Stimulated activated CD8-positive, alpha-beta memory T cell treated with anti-CD3 and anti-CD28 coated beads, Interleukin-15, amount 100 ng/mL, for 1 hour (primary cell): ENCODE measurements around the gene S100A7A.
"Not testable (repeated sequence)": the region's sequence is repeated elsewhere in the genome, so short reads cannot be mapped to it uniquely, and the experiment has no call there.

Experiments
- DNase-seq: peaks from one replicate; pipeline ENCODE4 v3.0.0-alpha.2; 2020; ENCODE audit warnings: low read depth

The S100A7A gene

DNA sequence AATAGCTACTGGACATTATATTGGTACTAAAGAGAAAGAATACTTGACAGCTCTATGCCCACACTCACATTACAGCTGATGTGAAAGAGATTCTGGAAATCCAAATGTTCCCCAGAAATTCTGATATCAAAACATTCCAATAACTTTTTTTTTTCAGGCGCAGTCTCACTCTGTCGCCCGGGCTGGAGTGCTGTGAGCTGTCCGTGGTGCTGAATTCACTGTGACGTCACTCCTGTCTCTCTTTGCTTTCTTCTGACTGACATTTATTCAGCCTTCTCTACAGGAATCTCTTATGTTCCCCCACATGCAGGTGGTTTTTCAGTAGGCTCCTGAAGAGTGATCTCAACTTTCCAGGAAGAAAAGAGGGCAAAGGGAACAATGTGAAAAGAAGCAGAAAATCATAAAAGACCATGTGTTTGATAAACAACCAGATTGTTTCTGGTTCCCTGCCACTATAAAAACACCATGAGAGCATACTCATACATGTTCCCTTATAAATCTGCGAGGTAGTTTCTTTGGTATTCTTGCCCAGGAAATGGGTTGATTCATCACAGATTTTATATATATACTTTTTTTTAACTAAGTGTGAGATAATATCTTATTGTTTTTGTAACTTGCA lies 6.2 kb downstream of the S100A7A start:
- DNase-seq: peak; percentile 43

GRCh38 chr1:153426809-153427208 lies 10.5 kb downstream of the S100A7A start:
- DNase-seq: no peak

GRCh38 chr1:153428073-153428638 lies 11.8 kb downstream of the S100A7A start:
- DNase-seq: no peak

DNA sequence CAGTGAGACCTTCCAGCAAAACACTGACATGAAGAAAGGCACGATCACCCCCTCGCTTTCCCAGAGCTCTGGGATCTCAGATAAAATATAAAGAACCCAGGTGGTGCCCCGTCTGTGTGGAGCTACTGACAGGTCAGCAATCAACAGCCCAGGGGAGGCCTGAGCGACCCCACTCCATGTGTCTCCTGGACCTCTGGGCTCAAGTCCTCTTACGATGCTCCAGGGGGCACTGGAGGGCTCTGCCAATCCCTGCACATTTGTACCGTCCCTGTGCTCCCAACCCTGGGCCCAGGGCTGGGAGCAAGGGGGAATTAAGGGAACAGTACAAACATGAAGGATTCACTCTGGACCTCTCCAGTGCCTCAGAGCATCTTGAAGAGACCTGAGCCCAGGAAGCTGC lies 12.5 kb downstream of the S100A7A start:
- no peak for DNase-seq

DNA sequence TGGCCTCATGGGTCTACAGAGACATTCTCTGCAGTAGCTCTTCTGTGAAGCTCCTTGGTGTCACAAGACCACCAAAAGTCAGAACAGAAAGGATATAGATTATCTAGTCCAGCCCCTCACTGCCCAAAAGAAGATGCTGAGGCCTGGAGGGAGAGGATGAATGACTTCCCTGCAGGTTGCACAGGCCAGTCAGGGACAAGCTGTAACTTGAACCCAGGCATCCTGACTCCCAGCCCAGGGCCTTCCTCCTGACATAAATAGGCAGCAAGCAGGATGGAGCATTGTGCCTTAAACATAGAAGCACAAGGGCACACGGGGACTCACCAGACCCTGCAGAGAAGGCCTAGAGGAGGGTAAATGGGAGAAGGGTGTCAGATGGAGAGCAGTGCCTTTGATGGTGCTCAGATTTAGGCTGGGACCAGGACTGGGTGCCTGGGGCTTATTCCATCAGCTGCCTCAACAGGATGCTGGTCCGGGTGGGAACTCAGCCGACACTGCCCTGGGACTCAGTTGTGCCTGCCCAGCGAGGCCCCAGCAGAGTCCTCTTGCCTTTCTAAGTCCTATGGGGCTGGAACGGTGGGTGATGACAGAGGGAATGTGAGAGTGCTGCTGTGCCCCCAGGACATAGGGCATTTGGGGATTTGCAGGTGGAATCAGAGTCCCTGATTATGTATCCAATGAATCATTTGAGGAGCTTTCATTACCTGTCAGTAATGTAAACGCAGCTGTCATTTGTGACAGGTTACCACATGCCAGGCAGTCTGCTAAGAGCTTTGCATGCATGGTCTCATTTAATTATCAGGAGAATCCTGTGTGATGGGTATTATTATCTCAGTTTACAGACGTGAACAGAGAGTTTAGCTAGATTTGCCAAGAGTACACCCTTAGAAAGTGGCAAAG lies 13.2 kb downstream of the S100A7A start:
- DNase-seq: no peak

DNA sequence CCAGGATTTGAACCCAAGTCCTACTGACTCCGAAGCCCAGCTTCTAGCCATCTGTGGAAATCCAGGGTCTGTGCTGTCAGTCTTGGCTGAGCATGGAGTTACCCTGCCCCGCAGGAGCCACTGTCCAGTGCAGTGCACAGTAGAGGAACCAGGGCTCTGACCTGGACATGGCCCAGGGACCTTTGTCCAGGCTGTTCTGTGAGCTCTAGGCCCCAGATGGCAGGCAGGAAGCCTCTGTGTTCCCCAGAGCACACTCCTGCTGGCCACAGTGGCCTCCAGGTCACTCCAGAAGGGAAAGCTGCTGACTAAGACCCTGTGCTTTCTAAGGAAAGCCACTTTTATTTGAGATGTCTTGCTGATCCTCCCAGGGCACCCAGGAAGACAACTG lies 13.8 kb downstream of the S100A7A start:
- DNase-seq: no peak

GRCh38 chr1:153430561-153430960 lies 14.2 kb downstream of the S100A7A start:
- no peak for DNase-seq

DNA sequence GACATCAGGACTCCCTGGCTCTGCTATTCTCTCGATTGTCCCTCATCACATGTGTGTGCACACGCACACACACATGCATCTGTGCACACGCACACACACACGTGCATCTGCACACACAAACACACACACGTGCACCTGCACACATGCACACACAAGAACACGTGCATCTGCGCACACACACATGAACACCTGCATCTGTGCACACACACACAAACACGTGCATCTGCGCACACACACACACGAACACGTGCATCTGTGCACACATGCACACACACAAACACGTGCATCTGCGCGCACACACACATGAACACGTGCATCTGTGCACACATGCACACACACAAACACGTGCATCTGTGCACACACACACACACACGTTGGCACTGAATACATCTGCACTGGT lies 14.7 kb downstream of the S100A7A start:
- no peak for DNase-seq

GRCh38 chr1:153431427-153431826 lies 15.1 kb downstream of the S100A7A start:
- no peak for DNase-seq

DNA sequence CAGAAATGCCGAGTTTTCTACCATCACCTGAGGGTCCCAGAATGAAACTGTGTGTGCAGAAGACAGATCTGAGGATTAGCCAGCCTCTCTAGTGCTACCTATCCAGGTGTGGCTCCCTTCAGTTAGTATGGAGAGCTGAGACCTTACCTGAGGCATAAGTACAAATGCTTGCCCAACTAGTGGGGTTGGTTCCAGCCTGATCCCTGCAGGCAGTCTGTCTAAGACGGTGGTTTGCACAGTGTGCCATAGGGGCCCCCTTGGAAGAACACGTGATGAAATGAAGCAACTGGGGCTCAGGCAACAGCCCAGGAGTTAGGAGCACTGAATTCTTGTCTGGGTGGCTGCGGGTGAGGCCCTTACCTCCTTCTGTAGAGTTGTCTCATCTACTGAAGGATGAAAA lies 15.6 kb downstream of the S100A7A start:
- DNase-seq: no peak

DNA sequence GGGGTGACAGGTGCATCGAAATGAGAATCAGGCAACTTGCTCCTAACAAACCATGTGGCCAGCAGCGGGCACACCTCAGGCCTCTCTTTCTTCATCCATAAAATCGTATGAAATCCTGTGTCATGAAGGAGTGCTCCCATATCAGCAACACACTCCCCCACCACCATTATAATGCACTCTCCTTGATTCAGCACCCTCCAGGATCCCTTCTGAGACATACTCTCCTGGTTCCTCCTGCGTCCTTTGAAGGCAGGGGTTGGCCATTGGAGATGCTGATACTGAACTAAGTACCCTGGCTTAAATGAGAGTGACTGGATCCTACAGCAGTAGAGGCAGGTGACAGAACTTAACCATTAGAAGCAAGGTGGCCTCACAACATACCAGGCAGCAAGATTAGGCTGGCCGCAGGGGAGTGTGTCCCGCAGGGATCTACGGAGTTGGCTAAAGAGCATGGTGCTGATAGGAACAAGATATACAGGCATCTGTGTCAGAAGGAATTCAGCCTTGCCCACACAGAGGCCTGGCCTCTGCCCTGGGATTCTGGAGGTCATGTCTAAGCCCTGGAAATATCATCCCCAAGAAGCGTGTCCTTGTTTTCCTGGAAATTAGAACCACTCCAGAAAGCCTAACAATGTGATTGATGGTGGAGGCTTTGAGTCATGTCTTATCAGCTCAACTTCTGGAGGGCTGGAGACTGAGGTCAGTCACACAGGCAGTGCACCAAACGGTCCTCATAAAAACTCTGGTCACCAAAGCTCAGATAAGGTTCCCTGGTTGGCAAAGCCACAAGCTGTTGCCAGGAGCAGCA lies 16.8 kb downstream of the S100A7A start:
- no peak for DNase-seq

GRCh38 chr1:153434746-153435455 lies 18.6 kb downstream of the S100A7A start:
- no peak for DNase-seq

GRCh38 chr1:153437236-153437635 lies 20.9 kb downstream of the S100A7A start:
- DNase-seq: no peak

GRCh38 chr1:153438599-153438998 lies 22.3 kb downstream of the S100A7A start:
- no peak for DNase-seq

DNA sequence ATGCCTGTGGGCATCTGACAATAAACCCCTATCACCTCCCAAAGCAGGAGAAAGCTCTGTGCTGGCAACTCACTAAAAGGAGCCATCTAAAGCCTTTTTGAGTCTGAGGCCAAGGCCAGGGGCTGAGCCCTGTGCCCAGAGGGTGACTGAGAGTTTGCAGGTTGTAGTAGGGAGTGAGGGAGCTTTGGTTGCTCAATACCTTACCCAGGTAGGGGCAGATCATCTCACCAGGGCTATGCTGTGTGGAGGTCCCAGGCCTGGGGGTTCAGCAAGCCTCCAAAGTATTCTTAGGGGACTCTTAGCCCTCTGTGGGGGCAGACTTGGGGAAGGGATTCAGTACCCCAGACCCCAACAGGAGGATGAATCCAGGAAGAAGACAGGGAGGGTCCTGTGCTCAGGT lies 23.0 kb downstream of the S100A7A start:
- no peak for DNase-seq

DNA sequence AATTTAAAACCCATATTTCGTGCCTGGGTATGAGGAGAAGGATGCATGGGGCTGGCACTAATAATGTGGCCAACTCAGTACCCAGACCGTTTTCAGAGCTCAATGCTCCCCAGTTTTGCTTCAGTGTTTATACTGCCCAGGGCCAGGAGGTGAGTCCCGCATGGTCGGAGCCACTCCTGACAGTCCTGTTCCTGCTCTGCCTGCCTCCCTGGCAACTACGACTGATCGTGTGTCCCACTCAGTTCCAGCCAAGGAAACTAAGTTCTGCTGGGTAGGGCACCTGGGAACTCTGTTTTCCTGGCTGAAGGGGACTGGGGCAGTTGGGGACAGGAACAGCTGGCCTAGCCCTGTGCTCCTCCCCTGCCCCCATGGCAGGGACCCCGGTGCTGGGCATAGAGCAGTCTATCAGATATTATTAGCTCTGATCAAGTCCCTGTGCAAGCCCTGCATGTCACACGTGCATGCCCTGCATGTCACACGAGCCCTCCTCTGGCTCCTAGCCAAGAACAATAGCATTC lies 25.0 kb downstream of the S100A7A start:
- no peak for DNase-seq

DNA sequence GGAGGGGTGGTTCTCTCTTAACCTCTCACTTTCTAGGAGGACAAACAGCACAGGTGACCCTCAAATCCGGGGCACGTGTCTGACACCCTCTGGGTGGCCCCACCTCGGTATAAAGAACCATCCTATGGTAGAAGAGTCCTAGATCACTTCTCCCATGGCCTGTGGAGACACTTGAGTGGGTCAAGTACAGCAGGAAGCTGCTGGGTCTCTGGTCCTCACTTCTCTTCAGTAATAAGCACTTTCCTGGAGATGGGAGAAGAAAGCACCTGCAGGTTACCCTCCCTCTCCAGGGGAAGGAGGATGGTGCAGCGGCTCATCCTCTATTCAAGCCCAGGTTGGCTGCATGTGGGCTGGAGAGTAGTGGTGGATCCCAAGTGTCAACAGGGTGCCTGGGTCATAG lies 27.2 kb downstream of the S100A7A start:
- DNase-seq: no peak

- no peak for DNase-seq
These were observed 27.8 kb downstream of the S100A7A start for GRCh38 chr1:153444078-153444477.

DNA sequence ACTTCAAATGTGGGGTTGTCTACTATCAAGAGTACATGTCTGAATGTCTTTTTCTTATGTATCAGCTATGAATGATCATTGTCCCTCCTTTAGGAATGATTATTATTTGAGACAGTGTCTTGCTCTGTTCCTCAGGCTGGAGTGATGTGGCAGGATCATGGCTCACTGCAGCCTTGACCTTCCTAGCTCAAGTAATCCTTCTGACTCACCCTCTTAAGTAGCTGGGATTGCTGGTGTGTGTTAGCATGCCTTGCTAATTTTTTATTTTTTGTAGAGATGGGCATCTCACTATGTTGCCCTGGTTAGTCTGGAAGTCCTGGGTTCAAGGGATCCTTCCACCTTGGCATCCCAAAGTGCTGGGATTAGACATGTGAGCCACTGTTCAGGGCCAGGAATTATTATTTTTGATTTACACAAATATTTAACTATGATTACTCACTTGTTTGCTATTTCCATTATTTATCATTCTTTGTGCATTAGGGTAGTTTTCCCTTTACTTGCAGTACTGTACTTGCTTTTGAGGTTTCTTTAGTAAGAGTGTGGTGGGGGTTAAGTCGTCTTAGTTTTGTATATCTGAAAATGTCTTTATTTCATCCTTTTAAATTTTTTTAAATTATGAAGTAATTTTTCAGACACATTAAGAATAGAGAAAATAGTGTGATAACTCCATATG lies 31.3 kb downstream of the S100A7A start:
- DNase-seq: no peak

- not testable (repeated sequence) for DNase-seq
These were observed 32.5 kb downstream of the S100A7A start for GRCh38 chr1:153448851-153449250.

GRCh38 chr1:153456396-153456795 lies 40.1 kb downstream of the S100A7A start:
- no peak for DNase-seq
